CD4-positive, alpha-beta T cell treated with Interleukin-1 beta for 1 hour (primary cell): ENCODE results near the gene GNA15.

Experiments
- DNase-seq, 2 donors: peaks; one replicate each; pipeline ENCODE4 v3.0.0-alpha.2; 2020 to 2022

Gene GNA15

DNA sequence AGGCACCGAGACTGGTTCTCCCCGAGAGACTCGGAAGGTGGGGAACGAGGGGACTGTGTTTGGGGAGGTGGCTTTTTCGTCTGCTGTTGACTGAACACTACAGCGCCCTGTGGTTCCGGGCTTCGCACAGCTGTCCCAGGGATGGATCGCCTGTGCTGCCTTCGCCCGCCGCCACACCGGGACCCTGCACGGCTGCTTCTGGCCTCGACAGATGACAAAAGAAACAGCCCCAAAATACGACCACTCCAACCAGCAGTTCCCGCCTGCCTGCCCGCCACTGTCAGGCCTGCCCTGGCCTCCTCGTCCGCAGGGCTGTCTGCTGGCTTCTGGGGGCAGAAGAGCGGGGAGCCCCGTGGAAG, 13.3 kb upstream of the GNA15 start:
- DNase-seq = no peak

- no peak for DNase-seq
Observed at GRCh38 chr19:3123088-3123721, 12.6 kb upstream of the GNA15 start.

- DNase-seq = no peak
Observed at GRCh38 chr19:3123956-3124355, 11.9 kb upstream of the GNA15 start.

GRCh38 chr19:3124630-3125029, 11.2 kb upstream of the GNA15 start:
- DNase-seq = no peak

DNA sequence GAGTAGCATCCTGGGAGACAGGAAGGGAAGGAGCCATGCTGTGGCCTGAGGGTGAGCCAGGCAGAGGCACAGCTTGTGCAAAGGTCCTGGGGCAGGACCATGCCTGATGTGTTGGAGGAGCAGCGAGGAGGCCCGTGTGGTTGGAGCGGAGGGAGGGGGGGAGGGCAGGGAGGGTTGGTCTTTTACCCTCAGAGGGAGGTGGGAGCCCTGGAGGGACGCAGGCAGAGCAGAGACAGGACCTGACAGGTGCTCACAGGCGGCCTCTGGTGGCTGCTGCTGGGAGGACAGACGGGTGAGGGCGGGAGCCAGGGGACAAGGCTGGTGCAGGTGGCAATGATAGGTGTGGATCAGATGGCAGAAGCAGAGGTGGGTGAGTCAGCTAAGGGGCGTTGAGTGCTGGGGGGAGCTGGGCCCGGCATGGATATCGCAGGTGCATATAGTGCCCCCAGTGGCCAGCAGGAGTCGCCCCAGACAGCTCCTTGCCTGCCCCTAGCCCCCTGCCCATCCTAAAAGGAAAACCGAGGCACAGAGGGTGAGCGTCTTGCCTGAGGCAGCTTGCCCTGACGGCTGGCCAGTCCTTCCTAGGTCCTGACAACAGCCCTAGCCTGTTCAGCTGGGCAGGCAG, 9.8 kb upstream of the GNA15 start:
- peak; percentile 54 to 74 for DNase-seq

- DNase-seq = peak in 1 of 2 donors; percentile 52
Observed at GRCh38 chr19:3129112-3129511, 6.7 kb upstream of the GNA15 start.

DNA sequence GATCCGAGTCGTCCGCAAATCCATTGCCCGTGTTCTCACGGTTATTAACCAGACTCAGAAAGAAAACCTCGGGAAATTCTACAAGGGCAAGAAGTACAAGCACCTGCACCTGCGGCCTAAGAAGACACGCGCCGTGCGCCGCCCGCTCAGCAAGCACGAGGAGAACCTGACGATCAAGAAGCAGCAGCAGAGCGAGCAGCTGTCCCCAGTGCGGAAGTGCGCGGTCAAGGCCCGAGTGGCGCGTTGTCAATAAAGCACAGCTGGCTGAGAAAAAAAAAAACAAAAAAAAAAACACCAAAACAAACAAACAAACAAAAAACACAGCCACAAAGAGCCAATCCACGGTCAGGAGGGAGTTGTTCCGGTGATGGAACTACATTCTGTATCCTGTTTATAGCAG, 4.7 kb upstream of the GNA15 start:
- peak; percentile 28 to 48 for DNase-seq

GRCh38 chr19:3132971-3133792, 2.7 kb upstream of the GNA15 start:
- DNase-seq = peak; percentile 84 to 89

DNA sequence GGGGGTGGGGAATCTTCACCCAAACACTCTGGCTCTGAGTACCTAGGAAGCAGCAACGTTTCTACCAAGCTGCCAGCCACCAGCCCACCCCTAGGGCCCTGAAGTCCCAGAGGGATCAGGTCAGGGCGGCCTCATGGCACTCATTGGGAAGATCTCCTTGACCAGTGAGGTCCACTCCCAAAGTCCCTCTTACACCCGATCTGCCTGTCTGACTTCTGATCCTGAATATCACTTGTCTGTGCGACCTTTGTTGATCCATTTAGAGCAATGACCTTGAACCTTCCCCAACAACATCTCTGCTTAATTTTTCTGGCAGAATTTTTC, 2.1 kb upstream of the GNA15 start:
- no peak for DNase-seq

DNA sequence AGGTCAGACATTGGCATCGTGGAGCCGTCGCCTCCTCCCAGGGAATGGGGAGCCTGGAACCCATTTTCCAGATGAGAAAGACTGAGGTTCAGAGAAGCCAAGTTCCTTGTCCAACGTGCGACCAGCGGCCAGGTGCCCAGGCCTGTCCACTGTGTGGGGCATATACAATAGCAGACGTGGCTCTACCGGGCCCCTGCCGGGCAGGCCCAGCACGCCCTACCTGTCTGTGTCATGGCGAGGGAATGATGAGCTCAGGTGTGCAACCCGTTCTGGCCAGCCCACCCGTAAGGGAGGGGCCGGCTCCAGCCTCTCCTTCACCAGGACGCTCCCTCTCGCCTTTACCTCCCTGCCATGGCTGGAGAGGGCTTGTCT, 837 bp downstream of the GNA15 start:
- no peak for DNase-seq

- no peak for DNase-seq
Observed at GRCh38 chr19:3137119-3137518, 1.3 kb downstream of the GNA15 start.

DNA sequence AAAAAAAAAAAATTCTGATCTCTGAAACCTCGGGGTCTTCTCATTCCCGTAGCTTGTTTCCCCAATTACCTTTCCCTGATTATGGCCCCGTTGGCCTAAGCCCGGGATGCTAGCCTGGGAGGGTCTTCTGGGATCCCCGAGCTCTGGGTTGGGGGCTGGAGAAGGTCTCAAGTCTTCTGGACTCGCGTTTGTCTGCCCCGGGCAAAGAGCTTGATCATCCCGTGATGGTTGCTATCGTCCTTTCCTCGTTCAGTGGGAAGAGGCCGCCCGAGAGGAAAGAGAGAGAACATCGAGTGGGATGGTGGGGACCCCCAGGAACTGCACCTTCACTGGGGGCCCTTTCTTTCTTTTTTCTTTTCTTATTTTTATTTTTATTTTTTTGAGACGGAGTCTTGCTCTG, 2.4 kb downstream of the GNA15 start:
- no peak for DNase-seq

DNA sequence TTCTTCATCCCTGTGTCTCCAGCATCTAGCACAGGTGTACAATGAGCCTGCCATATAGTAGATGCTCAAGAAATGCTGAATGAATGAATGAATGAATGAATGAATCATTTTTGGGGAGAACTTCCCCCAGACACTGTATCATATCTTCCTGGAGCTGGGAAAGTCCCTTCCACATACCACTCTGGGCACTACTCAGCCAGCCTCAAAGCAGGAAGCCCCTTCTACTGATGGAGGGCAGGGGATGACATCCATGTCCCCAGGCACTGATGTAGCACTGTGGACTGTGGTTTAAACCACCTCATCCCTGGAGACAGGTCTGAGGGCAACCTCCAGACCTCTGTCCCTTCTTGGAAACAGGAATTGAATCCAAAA, 4.8 kb downstream of the GNA15 start:
- DNase-seq = no peak

GRCh38 chr19:3142292-3142670, 6.4 kb downstream of the GNA15 start:
- DNase-seq = no peak

GRCh38 chr19:3142781-3143337, 7.0 kb downstream of the GNA15 start:
- peak in 1 of 2 donors; percentile 34 for DNase-seq

DNA sequence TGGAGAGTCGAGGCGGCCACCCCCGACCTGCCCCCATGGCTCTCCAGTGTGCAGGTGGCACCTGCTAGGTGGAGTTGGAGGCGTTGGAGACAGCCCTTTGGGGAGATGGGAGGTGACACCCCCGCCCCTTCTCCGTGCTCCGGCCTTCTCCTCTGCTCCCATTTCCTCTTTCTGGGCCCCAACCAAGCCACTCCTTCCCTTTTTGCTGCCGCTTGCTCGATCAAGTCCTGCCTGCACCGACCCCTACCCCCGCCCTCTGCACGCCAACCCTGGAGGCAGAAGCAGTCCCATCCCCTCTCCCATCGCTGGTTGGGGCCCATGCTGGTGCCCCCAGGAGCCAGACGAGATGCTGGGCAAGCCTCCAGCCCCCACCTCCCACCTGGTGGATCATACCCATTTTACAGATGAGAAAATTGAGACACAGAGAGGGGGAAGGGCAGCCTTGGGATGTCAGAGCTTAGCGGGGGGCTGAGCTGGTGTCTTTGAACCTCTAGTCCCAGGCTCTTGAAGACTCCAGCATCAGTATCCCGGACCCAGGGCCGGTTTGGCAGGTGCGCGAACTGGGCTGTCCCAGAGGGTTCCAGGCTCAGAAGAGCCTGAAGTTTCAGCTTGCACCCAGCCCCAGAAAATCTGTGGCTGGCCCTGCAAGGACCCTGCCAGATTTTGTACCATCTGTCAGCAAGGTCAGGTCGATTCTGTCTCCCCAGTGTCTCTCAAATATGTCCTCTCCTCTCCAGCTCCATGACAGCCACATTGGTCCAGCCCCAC, 10.3 kb downstream of the GNA15 start:
- DNase-seq = peak in 1 of 2 donors; percentile 51

DNA sequence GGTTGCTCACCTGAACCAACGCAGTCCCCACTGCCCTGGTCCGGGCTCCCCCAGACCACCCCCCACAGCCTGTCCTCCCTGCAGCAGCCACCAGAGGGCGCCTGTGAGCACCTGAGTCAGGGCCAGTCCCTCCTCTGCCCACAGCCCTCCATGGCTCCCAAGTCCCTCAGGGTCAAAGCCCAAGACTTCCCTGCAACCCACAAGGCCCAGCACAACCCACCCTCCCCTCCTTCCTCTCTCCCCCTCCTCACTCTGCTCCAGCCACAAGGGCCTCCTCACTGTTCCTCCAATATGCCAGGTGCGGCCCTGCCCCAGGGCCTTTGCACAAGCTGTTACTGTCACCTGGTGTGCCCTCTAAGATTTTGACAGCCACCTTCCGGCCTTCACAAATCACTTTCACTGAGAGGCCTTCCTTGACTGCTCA, 10.9 kb downstream of the GNA15 start:
- peak; percentile 56 to 68 for DNase-seq

DNA sequence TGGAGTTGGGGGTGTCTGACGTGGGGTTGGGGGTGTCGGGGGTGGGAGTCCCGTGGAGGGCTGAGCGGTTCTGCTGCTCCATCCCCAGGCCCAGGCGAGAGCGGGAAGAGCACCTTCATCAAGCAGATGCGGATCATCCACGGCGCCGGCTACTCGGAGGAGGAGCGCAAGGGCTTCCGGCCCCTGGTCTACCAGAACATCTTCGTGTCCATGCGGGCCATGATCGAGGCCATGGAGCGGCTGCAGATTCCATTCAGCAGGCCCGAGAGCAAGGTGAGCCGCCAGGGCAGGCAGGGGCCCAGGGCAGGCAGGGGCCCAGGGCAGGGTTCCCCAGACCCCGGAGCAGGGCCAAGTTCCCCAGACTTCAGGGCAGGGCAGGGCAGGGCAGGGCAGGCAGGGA, 12.7 kb downstream of the GNA15 start:
- no peak for DNase-seq

- DNase-seq = no peak
Observed at GRCh38 chr19:3149089-3149488, 13.3 kb downstream of the GNA15 start.

- no peak for DNase-seq
Observed at GRCh38 chr19:3149526-3150505, 14.0 kb downstream of the GNA15 start.

DNA sequence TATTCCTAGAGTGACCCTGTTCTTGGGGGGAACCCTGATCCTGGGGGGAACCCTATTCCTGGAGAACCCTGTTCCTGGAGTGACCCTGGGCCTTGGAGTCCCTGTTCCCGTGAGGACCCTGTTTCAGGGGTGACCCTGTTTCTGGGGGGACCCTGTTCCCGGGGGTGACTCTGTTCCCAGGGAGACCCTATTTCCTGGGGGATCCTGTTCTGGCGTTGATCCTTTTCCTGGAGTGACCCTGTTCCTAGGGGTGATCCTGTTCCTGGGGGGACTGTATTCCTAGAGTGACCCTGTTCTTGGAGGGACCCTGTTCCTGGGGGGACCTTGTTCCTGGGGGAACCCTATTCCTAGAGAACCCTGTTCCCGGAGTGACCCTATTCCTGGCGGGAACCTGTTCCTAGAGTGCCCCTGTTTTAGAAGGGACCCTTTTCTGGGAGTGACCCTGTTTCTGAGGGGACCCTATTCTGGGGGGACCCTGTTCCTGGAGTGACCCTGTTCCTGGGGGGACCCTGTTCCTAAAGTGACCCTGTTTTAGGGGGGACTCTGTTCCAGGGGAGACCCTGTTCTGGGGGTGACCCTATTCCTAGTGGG, 15.0 kb downstream of the GNA15 start:
- DNase-seq = no peak
